Natural killer cell (primary cell): ENCODE data around the gene SLC25A20. TPM values are rescaled to one million over a fixed set of nuclear protein-coding genes. Genes with fewer than 3 reads are reported as not detected.

Experiments
- ATAC-seq, 3 donors: fragments of 150-1000 bp in 2 of 3; fragments of 200-7000 bp in 1 of 3; cut with Tn5 transposase; 1 replicate in 1 of 3; 2 replicates in 2 of 3; pipeline ENCODE4 v1.10.0; 2021; ENCODE audit warnings: mild to moderate bottlenecking in 2 of 3, moderate library complexity in 2 of 3
- DNase-seq, 2 donors: peaks; one replicate each; pipeline versions ENCODE4 v3.0.0 to v3.0.0-alpha.2; 2013 to 2021; ENCODE audit warnings: mixed read lengths in 1 of 2
- H3K27ac ChIP-seq: one replicate; pipeline ENCODE4 v1.5.1; 2013; ENCODE audit warnings: mild to moderate bottlenecking, low read length
- H3K27me3 ChIP-seq: one replicate; pipeline ENCODE4 v1.6.1; 2013; ENCODE audit warnings: low read length; ENCODE audit not compliant: control insufficient read depth, insufficient read depth
- H3K36me3 ChIP-seq: one replicate; pipeline ENCODE4 v1.6.1; 2013; ENCODE audit warnings: low read length; ENCODE audit not compliant: control insufficient read depth, insufficient read depth
- H3K4me1 ChIP-seq: one replicate; pipeline ENCODE4 v1.6.1; 2013; ENCODE audit warnings: low read length; ENCODE audit not compliant: control insufficient read depth, insufficient read depth
- H3K4me3 ChIP-seq: one replicate; pipeline ENCODE4 v1.5.1; 2013; ENCODE audit warnings: low read length
- H3K9me3 ChIP-seq: one replicate; pipeline ENCODE4 v1.6.1; 2013; ENCODE audit warnings: low read length; ENCODE audit not compliant: control insufficient read depth, insufficient read depth
- H3K27ac Mint-ChIP-seq, 2 donors: one replicate each; pipeline ENCODE4 v1.8.0; 2022; ENCODE audit warnings: mild to moderate bottlenecking in 2 of 2, mixed read lengths in 2 of 2, moderate library complexity in 1 of 2
- H3K27me3 Mint-ChIP-seq, 2 donors: one replicate each; pipeline ENCODE4 v1.8.0; 2022; ENCODE audit warnings: low read depth in 2 of 2, mixed read lengths in 2 of 2
- H3K36me3 Mint-ChIP-seq: one replicate; pipeline ENCODE4 v1.8.0; 2022; ENCODE audit warnings: mixed read lengths
- H3K4me1 Mint-ChIP-seq, 2 donors: one replicate each; pipeline ENCODE4 v1.8.0; 2022; ENCODE audit warnings: mixed read lengths in 2 of 2
- H3K4me3 Mint-ChIP-seq: one replicate; pipeline ENCODE4 v1.8.0; 2022; ENCODE audit warnings: mild to moderate bottlenecking, moderate library complexity, mixed read lengths
- H3K9me3 Mint-ChIP-seq, 2 donors: one replicate each; pipeline ENCODE4 v1.8.0; 2022; ENCODE audit warnings: mixed read lengths in 2 of 2
- CTCF ChIP-seq: fragments of 200-600 bp; IDR thresholded peaks from one replicate; pipeline ENCODE4 v1.8.0; 2022; ENCODE audit warnings: antibody characterized with exemption
- WGBS: methylation state at CpG from one replicate; pipeline ENCODE4 v1.1.7; 2013; ENCODE audit warnings: missing lambda C conversion rate; ENCODE audit not compliant: insufficient coverage; 5-methylcytosine and 5-hydroxymethylcytosine counted together
- intact Hi-C: fragments of 100-400 bp; cut with micrococcal nuclease; formaldehyde crosslinking; loops from one replicate; pipeline ENCODE4 v1.14.2; 2022
- total RNA-seq, 4 donors: library from RNA; stranded (reverse); fragments of 120-200 nt in 1 of 4; gene quantifications; one replicate each; pipeline versions ENCODE4 v1.2.3 to v1.2.4, GENCODE V29; 2013 to 2022

The SLC25A20 gene
- total RNA-seq, 3 donors from 2014 or later (not counting 1 experiment from before 2014, with no cell fraction given) = 29.5 to 64.0 (median 48.3) TPM

DNA sequence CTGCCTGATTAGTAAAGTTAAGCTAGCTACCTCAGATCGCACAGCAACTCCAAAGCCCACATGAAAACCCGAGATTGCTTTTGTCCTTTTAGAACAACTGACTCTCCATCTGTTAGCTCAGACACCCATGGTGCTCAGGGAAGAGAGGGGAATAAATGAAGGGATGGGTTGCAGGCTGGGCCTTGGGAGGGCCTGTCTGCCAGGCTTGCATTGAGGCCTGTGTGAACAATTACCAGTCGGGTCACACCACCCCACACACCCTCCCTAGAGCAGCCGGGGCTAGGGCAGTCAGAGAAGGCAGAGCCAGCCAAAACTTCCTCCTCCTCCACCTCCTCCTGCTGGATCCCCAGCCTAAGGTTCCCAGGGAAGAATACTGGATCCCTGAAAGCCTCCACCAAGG is 42.2 kb downstream of the SLC25A20 start:
- no peaks in the 10 kb centered on the region for H3K9me3 ChIP-seq
- H3K27me3 Mint-ChIP-seq = no peaks in the 10 kb centered on the region
- H3K4me3 Mint-ChIP-seq = no peak overlapping the region
- TF ChIP-seq CTCF = no peak
- ATAC-seq (no peak), DNase-seq (no peak)
- peaks cover 6 to 12% of the 10 kb centered on the region in 2 donors for H3K4me1 Mint-ChIP-seq
- intact Hi-C loops = no loop called here
- no peaks in the 10 kb centered on the region for H3K9me3 Mint-ChIP-seq
- no peaks in the 10 kb centered on the region for H3K36me3 Mint-ChIP-seq
- H3K4me3 ChIP-seq = no peak overlapping the region
- no peaks in the 10 kb centered on the region for H3K4me1 ChIP-seq
- H3K27ac ChIP-seq = no peak overlapping the region
- H3K27ac Mint-ChIP-seq = peak overlapping the region; percentile 45 to 65
- WGBS = 85% methylated on average over 4 of the region's 4 CpGs
- no peaks in the 10 kb centered on the region for H3K27me3 ChIP-seq
- peaks cover 35% of the 10 kb centered on the region for H3K36me3 ChIP-seq

DNA sequence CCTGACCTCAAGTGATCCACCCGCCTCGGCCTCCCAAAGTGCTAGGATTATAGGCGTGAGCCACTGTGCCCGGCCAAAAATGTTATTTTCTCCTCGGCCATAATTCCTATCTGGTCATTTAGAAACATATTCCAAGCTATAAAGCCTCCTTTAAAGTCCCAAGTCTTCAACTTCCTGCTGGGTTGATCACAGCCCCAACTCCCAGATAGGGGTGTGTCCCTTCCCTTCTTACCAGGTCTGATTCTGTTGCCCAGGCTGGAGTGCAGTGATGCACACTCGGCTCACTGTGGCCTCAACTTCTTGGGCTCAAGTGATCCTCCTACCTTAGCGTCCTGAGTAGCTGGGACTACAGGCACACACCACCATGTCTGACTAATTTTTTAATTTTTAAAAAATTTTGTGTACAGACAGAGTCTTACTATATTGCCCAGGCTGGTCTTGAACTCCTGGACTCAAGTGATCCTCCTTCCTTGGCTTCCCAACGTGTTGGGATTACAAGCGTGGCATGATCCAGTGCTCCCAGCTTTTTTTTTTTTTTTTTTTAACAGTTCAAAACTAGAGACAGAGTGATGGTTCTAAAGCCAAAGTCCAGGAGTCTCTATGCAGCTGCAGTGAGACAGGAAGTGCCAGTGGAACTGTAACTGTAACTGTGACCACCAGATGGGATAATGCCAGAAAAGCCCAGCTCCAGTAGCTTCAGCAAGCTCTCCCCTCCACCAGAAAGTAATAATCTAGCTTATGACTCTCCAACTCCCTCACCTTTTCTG is 42.8 kb downstream of the SLC25A20 start:
- Histone ChIP-seq H3K9me3 (no peaks in the 10 kb centered on the region), H3K36me3 (peaks cover 31% of the 10 kb centered on the region), H3K27ac (no peak overlapping the region), H3K4me3 (no peak overlapping the region), H3K27me3 (no peaks in the 10 kb centered on the region), H3K4me1 (no peaks in the 10 kb centered on the region)
- Mint-ChIP-seq H3K4me3 (no peak overlapping the region), H3K36me3 (no peaks in the 10 kb centered on the region), H3K27me3 (no peaks in the 10 kb centered on the region), H3K27ac (peak overlapping the region; percentile 45 to 65), H3K4me1 (peaks cover 6 to 12% of the 10 kb centered on the region in 2 donors), H3K9me3 (no peaks in the 10 kb centered on the region)
- no peak for DNase-seq
- intact Hi-C loops = no loop called here
- TF ChIP-seq CTCF = no peak
- ATAC-seq = no peak
- WGBS = 96% methylated on average over 9 of the region's 9 CpGs

DNA sequence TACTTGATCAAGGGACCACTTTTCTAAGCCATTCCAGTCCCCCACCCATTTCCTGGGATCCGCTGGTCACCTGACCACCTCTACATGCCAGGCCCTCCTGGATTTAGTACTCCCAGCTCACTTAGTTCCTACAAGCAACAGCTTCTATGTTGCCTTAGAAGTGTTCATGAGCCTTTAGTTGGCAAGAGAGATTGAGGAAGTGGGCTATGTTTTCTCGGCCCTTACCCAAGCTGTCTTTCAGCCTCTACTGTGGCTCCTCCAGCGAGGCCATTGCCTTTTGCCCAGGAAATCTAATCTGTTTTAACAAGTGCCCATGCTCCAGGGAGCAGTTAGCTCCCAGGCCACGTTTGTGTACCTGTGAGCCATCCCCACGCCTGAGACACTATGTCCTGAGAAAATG is 46.5 kb downstream of the SLC25A20 start:
- H3K27ac ChIP-seq = no peak overlapping the region
- H3K4me1 Mint-ChIP-seq = peaks cover 14 to 16% of the 10 kb centered on the region in 2 donors
- no peak overlapping the region for H3K4me3 Mint-ChIP-seq

More for the DNA sequence above, 46.5 kb downstream of the SLC25A20 start:
- Mint-ChIP-seq H3K27ac (no peak overlapping the region), H3K27me3 (no peaks in the 10 kb centered on the region), H3K9me3 (no peaks in the 10 kb centered on the region), H3K36me3 (no peaks in the 10 kb centered on the region)
- ATAC-seq (no peak), DNase-seq (no peak)
- Histone ChIP-seq H3K4me3 (no peak overlapping the region), H3K9me3 (no peaks in the 10 kb centered on the region), H3K27me3 (no peaks in the 10 kb centered on the region), H3K36me3 (peaks cover 10% of the 10 kb centered on the region), H3K4me1 (peaks cover 11% of the 10 kb centered on the region)
- intact Hi-C loops = no loop called here
- no peak for TF ChIP-seq CTCF
- 83% methylated on average over 5 of the region's 5 CpGs for WGBS
